Esophagus muscularis mucosa (tissue), 4 donors: ENCODE data around the gene LTBP2. TPM values are rescaled to one million over a fixed set of nuclear protein-coding genes. Genes with fewer than 3 reads are reported as not detected.
A peak's percentile ranks its signal among the peaks of the same experiment; 100 is the strongest.

Experiments used
- DNase-seq: peaks from one replicate; pipeline ENCODE4 v3.0.0-alpha.2; 2017; ENCODE audit errors: extremely low spot score
- H3K27ac ChIP-seq, 4 donors: fragments of 200-600 bp; sonication (generic); replicated peaks in 1 of 4; 1 replicate in 3 of 4; 2 replicates in 1 of 4; pipeline ENCODE4 v1.5.1; 2016 to 2019; ENCODE audit warnings: mild to moderate bottlenecking in 1 of 4
- H3K27me3 ChIP-seq, 4 donors: fragments of 200-600 bp; sonication (generic); one replicate each; pipeline versions ENCODE4 v1.5.1 to v1.6.0; 2016 to 2019
- H3K36me3 ChIP-seq, 4 donors: fragments of 200-600 bp; sonication (generic); one replicate each; pipeline ENCODE4 v1.5.1; 2016 to 2019
- H3K4me1 ChIP-seq, 4 donors: fragments of 200-600 bp; sonication (generic); one replicate each; pipeline ENCODE4 v1.5.1; 2016 to 2019
- H3K4me3 ChIP-seq, 4 donors: fragments of 200-600 bp; sonication (generic); 1 replicate in 2 of 4; 2 replicates in 2 of 4; pipeline ENCODE4 v1.5.1; 2016 to 2019; ENCODE audit warnings: mild to moderate bottlenecking in 4 of 4, moderate library complexity in 1 of 4
- H3K9me3 ChIP-seq, 4 donors: fragments of 200-600 bp; sonication (generic); 1 replicate in 3 of 4; 2 replicates in 1 of 4; pipeline ENCODE4 v1.5.1; 2016 to 2019
- EP300 ChIP-seq: sonication (generic); formaldehyde crosslinking; IDR thresholded peaks from one replicate; pipeline ENCODE4 v1.6.1; 2017; ENCODE audit warnings: antibody characterized with exemption
- POLR2A ChIP-seq: fragments of 450-650 bp; IDR thresholded peaks from one replicate; pipeline ENCODE4 v1.6.1; 2017; ENCODE audit warnings: antibody characterized with exemption, moderate library complexity, mild to moderate bottlenecking, low read depth
- POLR2AphosphoS5 ChIP-seq, 2 donors: sonication (generic); formaldehyde crosslinking; IDR thresholded peaks; one replicate each; pipeline ENCODE4 v1.6.1; 2017; ENCODE audit warnings: antibody characterized with exemption in 2 of 2
- WGBS: methylation state at CpG from one replicate; pipeline ENCODE4 v1.1.5; 2018; 5-methylcytosine and 5-hydroxymethylcytosine counted together
- intact Hi-C: fragments of 100-400 bp; cut with DNase I; formaldehyde crosslinking; loops from one replicate; pipeline ENCODE4 v1.15.1; 2023
- total RNA-seq, 4 donors: library from RNA; depleted of rRNA; stranded (reverse); fragments of >200 nt; gene quantifications; one replicate each; pipeline versions ENCODE4 v1.1.0 to v1.2.1, GENCODE V29; 2016
- TF ChIP-seq, protein P1 (sequence below), 3 experiments: fragments of 200-600 bp in 2 of 3; fragments of 450-650 bp in 1 of 3; sonication (generic) in 2 of 3; IDR thresholded peaks; one replicate each; pipeline ENCODE4 v1.5.1; 2017 to 2019; ENCODE audit warnings: antibody characterized with exemption in 3 of 3, mild to moderate bottlenecking in 2 of 3, moderate library complexity in 1 of 3

LTBP2 gene
- total RNA-seq, 4 donors from 2014 or later: 62.0 to 151 (median 109) TPM

DNA sequence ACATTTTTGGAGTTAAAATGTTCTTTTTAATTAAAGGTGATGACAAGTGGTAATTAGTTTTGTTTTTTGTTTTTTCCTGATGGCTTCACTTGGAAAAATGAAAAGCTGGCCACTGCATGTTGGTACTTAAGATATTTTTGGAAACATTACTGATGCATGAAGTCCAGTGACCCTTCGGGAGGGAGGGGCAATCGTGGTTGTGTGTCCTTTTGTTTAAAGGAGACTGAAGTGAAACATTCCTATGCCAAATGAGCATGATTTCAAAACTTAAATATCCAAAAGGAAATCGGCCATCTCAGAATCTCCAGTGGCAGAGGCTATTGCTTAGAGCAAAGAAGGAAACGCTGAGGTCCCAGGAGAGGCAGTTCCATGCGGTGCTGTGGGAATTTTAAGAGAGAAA is 20.1 kb downstream of the LTBP2 start:
- H3K27ac ChIP-seq: peak overlapping the region; percentile 28 to 80 (median 56)
- H3K27me3 ChIP-seq: no peaks in the 10 kb centered on the region
- H3K9me3 ChIP-seq: no peaks in the 10 kb centered on the region
- WGBS: 41% methylated on average over 5 of the region's 5 CpGs
- no peaks in the 10 kb centered on the region for H3K36me3 ChIP-seq
- H3K4me1 ChIP-seq: peaks cover 57 to 61% (median 59%) of the 10 kb centered on the region in 4 donors
- no peak for DNase-seq
- H3K4me3 ChIP-seq: no peak overlapping the region
- TF ChIP-seq, protein P1, sequence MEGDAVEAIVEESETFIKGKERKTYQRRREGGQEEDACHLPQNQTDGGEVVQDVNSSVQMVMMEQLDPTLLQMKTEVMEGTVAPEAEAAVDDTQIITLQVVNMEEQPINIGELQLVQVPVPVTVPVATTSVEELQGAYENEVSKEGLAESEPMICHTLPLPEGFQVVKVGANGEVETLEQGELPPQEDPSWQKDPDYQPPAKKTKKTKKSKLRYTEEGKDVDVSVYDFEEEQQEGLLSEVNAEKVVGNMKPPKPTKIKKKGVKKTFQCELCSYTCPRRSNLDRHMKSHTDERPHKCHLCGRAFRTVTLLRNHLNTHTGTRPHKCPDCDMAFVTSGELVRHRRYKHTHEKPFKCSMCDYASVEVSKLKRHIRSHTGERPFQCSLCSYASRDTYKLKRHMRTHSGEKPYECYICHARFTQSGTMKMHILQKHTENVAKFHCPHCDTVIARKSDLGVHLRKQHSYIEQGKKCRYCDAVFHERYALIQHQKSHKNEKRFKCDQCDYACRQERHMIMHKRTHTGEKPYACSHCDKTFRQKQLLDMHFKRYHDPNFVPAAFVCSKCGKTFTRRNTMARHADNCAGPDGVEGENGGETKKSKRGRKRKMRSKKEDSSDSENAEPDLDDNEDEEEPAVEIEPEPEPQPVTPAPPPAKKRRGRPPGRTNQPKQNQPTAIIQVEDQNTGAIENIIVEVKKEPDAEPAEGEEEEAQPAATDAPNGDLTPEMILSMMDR (IDR thresholded peaks at IDR 0.05): no peak
- TF ChIP-seq POLR2A: no peak
- no peak for TF ChIP-seq EP300
- TF ChIP-seq POLR2AphosphoS5 (IDR thresholded peaks at IDR 0.05): no peak
- intact Hi-C loops: no loop called here

DNA sequence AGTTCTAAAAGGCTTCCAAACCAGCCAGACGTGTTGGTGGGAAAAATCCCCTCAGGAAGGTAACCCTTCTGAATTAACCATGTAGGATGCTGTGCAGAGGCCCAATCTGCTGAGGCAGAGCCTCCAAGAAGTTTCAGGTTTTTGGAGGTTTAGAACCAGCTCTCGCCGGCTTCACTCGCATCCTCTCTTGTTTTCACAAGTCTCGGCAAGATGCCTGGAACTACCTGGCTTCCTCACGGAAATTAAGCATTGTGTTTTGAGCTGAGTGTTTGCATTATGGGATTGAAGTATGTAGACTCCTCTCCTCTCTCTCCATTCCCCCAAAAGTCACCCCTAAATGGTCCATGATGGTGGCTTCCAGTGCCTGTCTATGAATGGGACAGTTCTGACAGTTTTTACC is 20.6 kb downstream of the LTBP2 start:
- no peak overlapping the region for H3K4me3 ChIP-seq
- H3K9me3 ChIP-seq: no peaks in the 10 kb centered on the region
- H3K4me1 ChIP-seq: peaks cover 52 to 60% (median 54%) of the 10 kb centered on the region in 4 donors
- no peak for DNase-seq
- H3K36me3 ChIP-seq: no peaks in the 10 kb centered on the region
- WGBS: 85% methylated on average over 6 of the region's 6 CpGs
- intact Hi-C loops: no loop called here
- no peaks in the 10 kb centered on the region for H3K27me3 ChIP-seq
- no peak for TF ChIP-seq EP300
- TF ChIP-seq POLR2A: no peak
- no peak for TF ChIP-seq POLR2AphosphoS5 (IDR thresholded peaks at IDR 0.05)
- TF ChIP-seq, protein P1 (IDR thresholded peaks at IDR 0.05): no peak
- H3K27ac ChIP-seq: peak overlapping the region in 2 of 4 donors; percentile 16 to 21

DNA sequence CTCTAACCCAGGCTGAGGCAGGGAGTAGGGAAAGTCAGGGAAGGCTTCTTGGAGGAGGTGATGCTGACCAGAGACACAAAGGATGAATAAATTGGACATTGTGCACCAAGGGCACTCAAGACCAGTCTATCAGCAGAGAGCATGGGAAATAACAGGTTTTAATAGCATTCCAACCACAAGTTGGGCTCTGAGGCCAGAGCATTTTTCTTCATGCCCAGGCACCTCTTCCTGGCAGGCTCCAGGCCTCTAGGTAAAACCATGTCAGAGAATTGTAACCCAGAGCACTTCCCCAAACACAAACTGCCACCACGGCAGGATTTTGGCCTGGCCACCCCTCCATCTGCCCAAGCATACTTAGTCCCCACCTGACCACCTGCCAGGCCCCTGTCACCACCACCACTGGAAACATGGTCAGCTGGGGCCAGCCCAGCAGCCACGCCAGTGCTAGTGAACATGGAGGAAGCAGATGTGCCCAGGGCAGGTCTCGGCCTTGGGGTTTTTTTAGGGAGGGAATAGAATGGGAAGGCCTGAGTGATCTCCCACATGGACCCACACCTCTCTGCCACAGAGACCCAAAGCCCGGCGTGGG is 22.7 kb downstream of the LTBP2 start:
- Histone ChIP-seq H3K4me3 (no peak overlapping the region), H3K36me3 (no peaks in the 10 kb centered on the region), H3K27ac (no peak overlapping the region), H3K9me3 (no peaks in the 10 kb centered on the region), H3K27me3 (no peaks in the 10 kb centered on the region), H3K4me1 (peaks cover 39 to 45% (median 42%) of the 10 kb centered on the region in 4 donors)
- WGBS: 93% methylated on average over 3 of the region's 5 CpGs
- no peak for DNase-seq
- TF ChIP-seq, protein P1 (IDR thresholded peaks at IDR 0.05): no peak
- no peak for TF ChIP-seq POLR2AphosphoS5 (IDR thresholded peaks at IDR 0.05)
- no peak for TF ChIP-seq EP300
- intact Hi-C loops: no loop called here

DNA sequence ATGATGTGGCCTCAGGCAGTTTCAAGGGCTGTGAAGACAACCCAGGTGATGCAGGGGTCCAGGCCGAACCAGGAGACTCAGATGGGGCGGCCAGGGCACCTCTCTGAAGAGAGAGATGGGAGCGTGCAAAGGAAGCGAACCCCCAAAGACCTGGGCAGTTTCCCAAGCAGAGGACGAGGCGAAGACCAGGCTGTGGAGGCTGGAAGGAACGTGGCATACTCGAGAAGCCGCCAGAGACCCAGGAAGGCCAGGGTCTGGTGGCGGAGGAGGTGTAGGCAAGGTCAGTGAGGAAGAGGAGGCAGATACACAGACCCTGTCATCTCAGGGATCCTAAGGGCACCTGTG is 24.7 kb downstream of the LTBP2 start:
- no peaks in the 10 kb centered on the region for H3K9me3 ChIP-seq
- intact Hi-C loops: no loop called here
- no peaks in the 10 kb centered on the region for H3K27me3 ChIP-seq
- no peaks in the 10 kb centered on the region for H3K36me3 ChIP-seq
- TF ChIP-seq POLR2A: no peak
- TF ChIP-seq, protein P1 (IDR thresholded peaks at IDR 0.05): no peak
- no peak for TF ChIP-seq POLR2AphosphoS5 (IDR thresholded peaks at IDR 0.05)
- TF ChIP-seq EP300: no peak
- peaks cover 36 to 45% (median 42%) of the 10 kb centered on the region in 4 donors for H3K4me1 ChIP-seq
- WGBS: 97% methylated on average over 10 of the region's 10 CpGs
- DNase-seq: no peak
- H3K4me3 ChIP-seq: no peak overlapping the region
- H3K27ac ChIP-seq: no peak overlapping the region
